ENCODE results near the gene TSACC.

The TSACC gene

GRCh38 chr1:156384007-156384406, 45.7 kb downstream of the TSACC start:
- no peaks in the 10 kb centered on the region for H3K79me2 ChIP-seq (ENCODE audit: control insufficient read depth, low read length)
- H4K20me1 ChIP-seq (ENCODE audit: control insufficient read depth, insufficient read depth, low read depth, low read length), result no peaks in the 10 kb centered on the region
- H3K27me3 ChIP-seq (ENCODE audit: control insufficient read depth, low read length), result peaks cover 39% of the 10 kb centered on the region
- TF ChIP-seq EZH2phosphoT487 (IDR thresholded peaks at IDR 0.05; ENCODE audit: borderline replicate concordance, low read length), result no peak
- peaks cover 6% of the 10 kb centered on the region for H3K4me1 ChIP-seq (ENCODE audit: control insufficient read depth, low read length)
- no peaks in the 10 kb centered on the region for H3K36me3 ChIP-seq (ENCODE audit: control insufficient read depth, low read length)
- no peak overlapping the region for H3K4me2 ChIP-seq (ENCODE audit: low read length)
- H3K4me3 ChIP-seq (ENCODE audit: low read length), result no peak overlapping the region
- no peaks in the 10 kb centered on the region for H3K9me3 ChIP-seq (ENCODE audit: control insufficient read depth, insufficient read depth, low read length)
- no peaks in the 10 kb centered on the region for H3F3A ChIP-seq (ENCODE audit: control insufficient read depth, insufficient read depth)
- no peaks in the 10 kb centered on the region for H3K9me2 ChIP-seq (replicated peaks; ENCODE audit: control insufficient read depth, low read length)
- no peak overlapping the region for H3K27ac ChIP-seq (ENCODE audit: low read depth, low read length)

- no peaks in the 10 kb centered on the region for H4K20me1 ChIP-seq (ENCODE audit: control insufficient read depth, insufficient read depth, low read depth, low read length)
- no peaks in the 10 kb centered on the region for H3F3A ChIP-seq (ENCODE audit: control insufficient read depth, insufficient read depth)
- H3K4me3 ChIP-seq (ENCODE audit: low read length), result no peak overlapping the region
- H3K27ac ChIP-seq (ENCODE audit: low read depth, low read length), result no peak overlapping the region
- no peak overlapping the region for H3K4me2 ChIP-seq (ENCODE audit: low read length)
- H3K9me2 ChIP-seq (replicated peaks; ENCODE audit: control insufficient read depth, low read length), result no peaks in the 10 kb centered on the region
- no peaks in the 10 kb centered on the region for H3K36me3 ChIP-seq (ENCODE audit: control insufficient read depth, low read length)
- peaks cover 6% of the 10 kb centered on the region for H3K4me1 ChIP-seq (ENCODE audit: control insufficient read depth, low read length)
- no peak for TF ChIP-seq CTCF (IDR thresholded peaks at IDR 0.05; ENCODE audit: low read depth, low read length, poor library complexity, severe bottlenecking)
- no peak for TF ChIP-seq EZH2phosphoT487 (IDR thresholded peaks at IDR 0.05; ENCODE audit: borderline replicate concordance, low read length)
- H3K27me3 ChIP-seq (ENCODE audit: control insufficient read depth, low read length), result peaks cover 45% of the 10 kb centered on the region
- no peaks in the 10 kb centered on the region for H3K9me3 ChIP-seq (ENCODE audit: control insufficient read depth, insufficient read depth, low read length)
- H3K79me2 ChIP-seq (ENCODE audit: control insufficient read depth, low read length), result no peaks in the 10 kb centered on the region
Observed at GRCh38 chr1:156384658-156385057, 46.3 kb downstream of the TSACC start.

DNA sequence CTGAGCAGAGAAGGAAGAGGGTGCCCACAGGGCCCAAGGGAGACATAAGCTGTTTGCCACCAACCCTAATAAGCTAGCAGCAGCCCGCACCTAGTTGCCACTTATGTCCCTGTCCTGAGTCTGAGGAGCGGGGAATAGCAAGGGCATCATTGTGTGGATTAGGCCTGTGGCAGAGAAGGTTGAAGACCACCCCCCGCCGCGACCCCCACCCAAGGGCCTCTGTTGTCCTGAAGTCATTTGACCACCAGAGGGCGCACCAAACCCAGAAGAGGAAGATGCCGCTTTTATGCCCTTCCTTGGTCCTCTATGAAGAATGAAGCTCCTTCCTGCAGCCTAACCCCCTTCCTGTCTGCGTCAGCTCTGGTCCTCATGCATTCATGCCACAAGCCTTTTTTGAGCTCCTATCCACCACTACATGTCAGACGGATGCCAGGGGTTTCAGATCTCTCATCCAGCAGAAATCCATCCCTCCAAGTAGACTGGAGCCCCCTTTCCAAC, 47.3 kb downstream of the TSACC start:
- TF ChIP-seq EZH2phosphoT487 (IDR thresholded peaks at IDR 0.05; ENCODE audit: borderline replicate concordance, low read length) (no peak), CTCF (IDR thresholded peaks at IDR 0.05; ENCODE audit: low read depth, low read length, poor library complexity, severe bottlenecking) (peak; percentile 100)
- H3K79me2 ChIP-seq (ENCODE audit: control insufficient read depth, low read length), result no peaks in the 10 kb centered on the region
- H3K4me3 ChIP-seq (ENCODE audit: low read length), result no peak overlapping the region
- no peak overlapping the region for H3K27ac ChIP-seq (ENCODE audit: low read depth, low read length)
- no peaks in the 10 kb centered on the region for H3K36me3 ChIP-seq (ENCODE audit: control insufficient read depth, low read length)
- H3K9me2 ChIP-seq (replicated peaks; ENCODE audit: control insufficient read depth, low read length), result no peaks in the 10 kb centered on the region
- H3F3A ChIP-seq (ENCODE audit: control insufficient read depth, insufficient read depth), result no peaks in the 10 kb centered on the region
- no peaks in the 10 kb centered on the region for H4K20me1 ChIP-seq (ENCODE audit: control insufficient read depth, insufficient read depth, low read depth, low read length)
- peaks cover 6% of the 10 kb centered on the region for H3K4me1 ChIP-seq (ENCODE audit: control insufficient read depth, low read length)
- H3K9me3 ChIP-seq (ENCODE audit: control insufficient read depth, insufficient read depth, low read length), result no peaks in the 10 kb centered on the region
- H3K4me2 ChIP-seq (ENCODE audit: low read length), result no peak overlapping the region
- H3K27me3 ChIP-seq (ENCODE audit: control insufficient read depth, low read length), result peaks cover 47% of the 10 kb centered on the region

- H3K79me2 ChIP-seq (ENCODE audit: control insufficient read depth, low read length), result no peaks in the 10 kb centered on the region
- H3K27ac ChIP-seq (ENCODE audit: low read depth, low read length), result no peak overlapping the region
- H4K20me1 ChIP-seq (ENCODE audit: control insufficient read depth, insufficient read depth, low read depth, low read length), result no peaks in the 10 kb centered on the region
- H3K27me3 ChIP-seq (ENCODE audit: control insufficient read depth, low read length), result peaks cover 47% of the 10 kb centered on the region
- H3K9me2 ChIP-seq (replicated peaks; ENCODE audit: control insufficient read depth, low read length), result no peaks in the 10 kb centered on the region
- H3K4me1 ChIP-seq (ENCODE audit: control insufficient read depth, low read length), result peaks cover 6% of the 10 kb centered on the region
- H3K9me3 ChIP-seq (ENCODE audit: control insufficient read depth, insufficient read depth, low read length), result no peaks in the 10 kb centered on the region
- H3K36me3 ChIP-seq (ENCODE audit: control insufficient read depth, low read length), result no peaks in the 10 kb centered on the region
- H3K4me2 ChIP-seq (ENCODE audit: low read length), result no peak overlapping the region
- TF ChIP-seq CTCF (IDR thresholded peaks at IDR 0.05; ENCODE audit: low read depth, low read length, poor library complexity, severe bottlenecking) (no peak), EZH2phosphoT487 (IDR thresholded peaks at IDR 0.05; ENCODE audit: borderline replicate concordance, low read length) (no peak)
- H3K4me3 ChIP-seq (ENCODE audit: low read length), result no peak overlapping the region
- H3F3A ChIP-seq (ENCODE audit: control insufficient read depth, insufficient read depth), result no peaks in the 10 kb centered on the region
Observed at GRCh38 chr1:156386134-156386901, 48.0 kb downstream of the TSACC start.
